ENCODE measurements around the gene NRCAM.

- TF ChIP-seq GATA2 (IDR thresholded peaks at IDR 0.05; ENCODE audit: low read depth, low read length), result no peak
- no peak for TF ChIP-seq GATA3 (IDR thresholded peaks at IDR 0.05; ENCODE audit: low read depth, low read length)
These were observed 88.9 kb downstream of the NRCAM start for GRCh38 chr7:108367314-108367713.
